B cell (primary cell): ENCODE measurements around the gene LYST.

Experiments used
- EZH2 ChIP-seq: IDR thresholded peaks from 2 replicates; pipeline ENCODE4 v1.6.1; 2012; ENCODE audit warnings: borderline replicate concordance, low read depth, mild to moderate bottlenecking, moderate library complexity, low read length; ENCODE audit not compliant: insufficient read depth, poor library complexity, severe bottlenecking
- TF ChIP-seq, protein P1 (sequence below): fragments of 200-600 bp; IDR thresholded peaks from one replicate; pipeline ENCODE4 v1.8.0; 2022; ENCODE audit warnings: antibody characterized with exemption, mild to moderate bottlenecking

DNA sequence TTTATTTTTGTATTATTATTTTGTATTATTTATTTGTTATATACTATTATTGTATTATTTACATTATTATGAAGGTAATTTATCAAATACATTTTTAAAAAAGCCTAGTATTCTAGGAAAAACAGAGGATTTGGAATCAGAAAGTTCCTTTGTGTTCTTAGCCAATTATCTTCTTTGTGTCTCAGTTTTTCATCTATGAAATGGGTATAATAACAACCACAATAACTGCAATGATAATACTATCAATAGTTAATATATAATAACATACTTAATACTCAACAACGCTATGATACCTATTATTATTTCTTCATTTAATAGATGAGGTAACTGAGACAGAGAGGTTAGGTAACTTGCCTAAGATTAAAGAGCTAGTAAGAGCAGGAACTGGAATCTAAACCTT lies 136.7 kb downstream of the LYST start:
- TF ChIP-seq, protein P1, sequence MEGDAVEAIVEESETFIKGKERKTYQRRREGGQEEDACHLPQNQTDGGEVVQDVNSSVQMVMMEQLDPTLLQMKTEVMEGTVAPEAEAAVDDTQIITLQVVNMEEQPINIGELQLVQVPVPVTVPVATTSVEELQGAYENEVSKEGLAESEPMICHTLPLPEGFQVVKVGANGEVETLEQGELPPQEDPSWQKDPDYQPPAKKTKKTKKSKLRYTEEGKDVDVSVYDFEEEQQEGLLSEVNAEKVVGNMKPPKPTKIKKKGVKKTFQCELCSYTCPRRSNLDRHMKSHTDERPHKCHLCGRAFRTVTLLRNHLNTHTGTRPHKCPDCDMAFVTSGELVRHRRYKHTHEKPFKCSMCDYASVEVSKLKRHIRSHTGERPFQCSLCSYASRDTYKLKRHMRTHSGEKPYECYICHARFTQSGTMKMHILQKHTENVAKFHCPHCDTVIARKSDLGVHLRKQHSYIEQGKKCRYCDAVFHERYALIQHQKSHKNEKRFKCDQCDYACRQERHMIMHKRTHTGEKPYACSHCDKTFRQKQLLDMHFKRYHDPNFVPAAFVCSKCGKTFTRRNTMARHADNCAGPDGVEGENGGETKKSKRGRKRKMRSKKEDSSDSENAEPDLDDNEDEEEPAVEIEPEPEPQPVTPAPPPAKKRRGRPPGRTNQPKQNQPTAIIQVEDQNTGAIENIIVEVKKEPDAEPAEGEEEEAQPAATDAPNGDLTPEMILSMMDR = no peak
- TF ChIP-seq EZH2 = no peak
